K562 (cell line): ENCODE data around the gene PLIN5. TPM values are rescaled to one million over a fixed set of nuclear protein-coding genes. Genes with fewer than 3 reads are reported as not detected.

Experiments
- CHD7 ChIP-seq: fragments of 200-600 bp; sonication (generic); IDR thresholded peaks from one replicate; pipeline ENCODE4 v1.6.1; 2012; ENCODE audit warnings: mild to moderate bottlenecking, low read depth, low read length, inconsistent platforms
- HSF4 ChIP-seq: fragments of 250-450 bp; sonication (Bioruptor Pico); IDR thresholded peaks from 2 replicates; pipeline ENCODE4 v2.1.2; 2022; ENCODE audit warnings: mild to moderate bottlenecking, moderate library complexity, borderline replicate concordance
- IRF1 ChIP-seq: sonication (generic); formaldehyde crosslinking; IDR thresholded peaks from 2 replicates; pipeline ENCODE4 v1.8.0; 2022; ENCODE audit warnings: missing genetic modification reagents, mild to moderate bottlenecking, borderline replicate concordance
- LEF1 ChIP-seq: fragments of 450-650 bp; IDR thresholded peaks from 2 replicates; pipeline ENCODE4 v1.6.1; 2016; ENCODE audit warnings: mild to moderate bottlenecking
- MLX ChIP-seq, 2 experiments: fragments of 450-650 bp in 1 of 2; sonication (generic) in 1 of 2; formaldehyde crosslinking; conservative IDR thresholded peaks; 2 replicates each; pipeline versions ENCODE4 v1.4.0 to v1.8.1; 2020 to 2022; ENCODE audit warnings: mild to moderate bottlenecking in 1 of 2, missing genetic modification reagents in 1 of 2
- STAT5A ChIP-seq: IDR thresholded peaks from 2 replicates; pipeline ENCODE4 v1.6.1; 2012; ENCODE audit warnings: low read length, inconsistent platforms, borderline replicate concordance
- TCF7L2 ChIP-seq: fragments of 150-350 bp; IDR thresholded peaks from 2 replicates; pipeline ENCODE4 v1.6.1; 2016; ENCODE audit warnings: low read depth, mild to moderate bottlenecking, low read length, moderate library complexity
- ZBTB33 ChIP-seq: sonication (generic); formaldehyde crosslinking; IDR thresholded peaks from 2 replicates; pipeline ENCODE4 v1.8.1; 2023; ENCODE audit warnings: mild to moderate bottlenecking, missing genetic modification reagents
- ZBTB8A ChIP-seq: fragments of 450-650 bp; IDR thresholded peaks from 2 replicates; pipeline ENCODE4 v1.6.1; 2018; ENCODE audit warnings: mild to moderate bottlenecking, moderate library complexity; ENCODE audit not compliant: partially characterized antibody
- ZNF280A ChIP-seq: fragments of 450-650 bp; IDR thresholded peaks from 2 replicates; pipeline ENCODE4 v1.6.1; 2018; ENCODE audit warnings: mild to moderate bottlenecking, low read depth; ENCODE audit not compliant: partially characterized antibody
- polyA plus RNA-seq, 8 experiments: library from polyadenylated mRNA; depleted of rRNA in 4 of 8; stranded (reverse) in 5 of 8; unstranded in 3 of 8; fragments of >200 nt; fragmentation: Nextera tagmentation in 2 of 8; fragmentation: Illumina TruSeq in 1 of 8; extraction: Ambion mirVana in 2 of 8; extraction: Trizol in 1 of 8; gene quantifications; 2 replicates each; pipeline versions ENCODE4 v1.2.1 to v1.2.3, GENCODE V29; 2011 to 2014; ENCODE audit warnings: inconsistent platforms in 1 of 8, missing spikeins in 1 of 8
- total RNA-seq, 7 experiments: library from RNA; depleted of rRNA in 6 of 7; stranded (reverse); fragments of >200 nt in 6 of 7; fragmentation: Illumina TruSeq in 2 of 7; extraction: Trizol in 2 of 7; gene quantifications; 2 replicates each; pipeline versions ENCODE4 v1.2.1 to v1.2.3, GENCODE V29; 2011 to 2021; ENCODE audit warnings: low replicate concordance in 1 of 7

The PLIN5 gene
- total and polyA plus RNA-seq, 9 of the 15 experiments (the other 6 are each of a cell fraction or from before 2014, with no cell fraction given), result 0.04 to 1.3 (median 0.50) TPM

- TF ChIP-seq CHD7, result no peak
- TF ChIP-seq HSF4, result no peak
- no peak for TF ChIP-seq MLX (CRISPR knock-in tag; conservative IDR thresholded peaks at IDR 0.05)
- no peak for TF ChIP-seq ZNF280A
- no peak for TF ChIP-seq ZBTB8A
- TF ChIP-seq IRF1 (CRISPR knock-in tag), result no peak
- TF ChIP-seq ZBTB33 (CRISPR knock-in tag), result peak; percentile 90
- no peak for TF ChIP-seq TCF7L2
- no peak for TF ChIP-seq LEF1
- no peak for TF ChIP-seq STAT5A
- TF ChIP-seq, all 486 proteins: peak for 2
Measured at GRCh38 chr19:4525563-4526002, 9.4 kb downstream of the PLIN5 start (continued).
